ENCODE measurements around the gene MPST. TPM values are rescaled to one million over a fixed set of nuclear protein-coding genes. Genes with fewer than 3 reads are reported as not detected.

Gene MPST
- total RNA-seq, 1 donor: 125 TPM

DNA sequence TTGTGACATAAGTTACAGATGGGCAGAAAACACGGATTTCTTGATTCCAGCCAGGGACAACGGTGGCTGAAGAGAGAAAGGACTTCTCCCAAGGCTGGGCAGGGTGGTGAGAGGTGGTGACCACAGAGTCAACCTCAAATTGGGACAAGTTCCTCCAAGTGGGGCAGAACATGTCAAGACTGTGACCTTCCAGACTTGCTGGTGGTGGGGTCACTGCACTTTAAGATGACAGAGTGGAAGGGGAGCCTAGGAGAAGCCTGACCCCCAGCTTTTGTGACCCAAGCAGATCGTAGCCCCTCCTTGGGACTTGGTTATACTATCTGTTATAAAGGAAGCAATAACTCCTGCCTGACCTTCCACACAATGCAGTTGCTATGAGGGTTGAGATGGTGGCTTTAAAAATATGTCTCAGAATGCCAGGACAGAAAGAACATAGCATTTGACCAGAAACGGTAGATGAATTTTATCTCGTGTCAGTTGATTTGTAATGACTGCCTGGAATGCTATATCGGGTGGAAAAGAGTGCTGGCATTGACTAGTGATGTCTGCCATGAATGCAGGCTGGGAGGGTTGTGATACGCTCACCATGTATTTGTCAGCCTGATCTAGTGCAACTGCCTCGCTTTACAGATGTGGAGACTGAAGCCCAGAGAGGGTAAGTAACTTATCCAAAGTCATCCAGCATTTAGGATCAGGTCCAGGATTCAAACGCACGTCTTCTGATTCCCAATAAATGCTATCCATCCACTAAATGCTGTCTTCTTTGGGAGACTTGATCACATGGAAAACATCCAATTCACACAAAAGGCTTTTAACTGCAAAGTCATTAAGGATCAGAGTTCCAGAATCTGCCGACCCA is 18.6 kb upstream of the MPST start:
- no peak for DNase-seq (ENCODE audit: low read depth in 2 of 3, low spot score in 2 of 3)

DNA sequence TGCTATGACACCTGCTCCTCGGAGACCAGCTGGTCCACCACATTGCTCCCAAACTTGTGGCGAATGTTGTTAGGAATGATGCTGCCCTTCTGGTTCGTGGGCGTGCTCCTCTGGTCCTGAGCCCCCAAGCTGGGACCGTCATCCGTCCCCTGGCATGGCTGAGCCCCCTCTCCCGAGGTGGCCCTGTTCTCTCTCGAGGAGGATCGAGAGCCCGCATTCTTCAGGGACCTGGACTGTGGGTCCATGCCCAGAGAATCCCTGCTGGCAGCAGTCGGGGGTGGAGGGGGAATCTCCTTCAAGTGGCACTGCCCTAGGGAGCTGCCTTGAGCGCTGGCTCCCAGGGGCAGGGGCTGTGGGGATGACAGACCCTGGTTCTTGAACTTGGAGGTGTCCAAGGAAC is 17.7 kb upstream of the MPST start:
- no peak for DNase-seq (ENCODE audit: low read depth in 2 of 3, low spot score in 2 of 3)

- DNase-seq (ENCODE audit: low read depth in 2 of 3, low spot score in 2 of 3): no peak
These were observed 16.9 kb upstream of the MPST start for GRCh38 chr22:37002633-37003032.

DNA sequence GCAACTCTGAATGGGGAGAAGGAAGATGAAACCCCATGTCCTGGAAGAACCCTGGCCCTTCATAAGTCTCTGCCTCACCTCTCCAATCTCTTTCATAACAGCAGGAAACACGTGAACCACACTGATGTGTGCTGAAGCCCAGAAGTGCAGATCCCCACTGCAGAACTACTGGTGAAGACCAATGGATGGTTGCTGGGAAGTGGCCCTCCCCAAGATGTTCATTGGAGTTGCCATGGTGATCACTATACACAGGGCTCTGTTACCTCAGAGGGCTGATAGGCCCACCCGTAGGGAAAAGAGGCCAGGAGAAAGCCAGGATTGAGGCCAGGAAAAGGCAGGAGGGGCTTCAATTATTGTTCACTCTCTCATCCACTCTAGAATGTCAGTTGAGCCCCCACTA is 11.9 kb upstream of the MPST start:
- DNase-seq (ENCODE audit: low read depth in 2 of 3, low spot score in 2 of 3): peak in 2 of 3 donors; percentile 31 to 65

DNA sequence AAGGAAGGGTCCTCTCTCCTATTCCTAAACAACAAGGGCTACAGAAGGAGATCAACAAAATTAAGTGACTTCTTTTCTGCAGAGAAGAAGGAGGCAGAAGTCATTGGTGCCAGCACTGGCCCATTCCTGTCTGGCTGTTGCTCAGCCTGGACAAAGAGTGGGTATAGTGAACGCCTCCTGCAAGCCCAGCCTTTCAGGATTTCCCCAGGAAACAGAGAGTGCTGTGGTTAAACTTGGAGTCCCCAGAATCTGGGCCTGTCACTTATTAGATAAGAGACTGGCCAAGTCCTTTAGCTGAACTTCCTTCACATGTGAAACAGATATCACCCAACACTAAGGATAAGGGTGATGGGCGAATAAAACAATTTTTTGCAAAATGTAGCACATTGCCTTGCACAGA is 11.2 kb upstream of the MPST start:
- DNase-seq (ENCODE audit: low read depth in 2 of 3, low spot score in 2 of 3): peak in 2 of 3 donors; percentile 58 to 83

DNA sequence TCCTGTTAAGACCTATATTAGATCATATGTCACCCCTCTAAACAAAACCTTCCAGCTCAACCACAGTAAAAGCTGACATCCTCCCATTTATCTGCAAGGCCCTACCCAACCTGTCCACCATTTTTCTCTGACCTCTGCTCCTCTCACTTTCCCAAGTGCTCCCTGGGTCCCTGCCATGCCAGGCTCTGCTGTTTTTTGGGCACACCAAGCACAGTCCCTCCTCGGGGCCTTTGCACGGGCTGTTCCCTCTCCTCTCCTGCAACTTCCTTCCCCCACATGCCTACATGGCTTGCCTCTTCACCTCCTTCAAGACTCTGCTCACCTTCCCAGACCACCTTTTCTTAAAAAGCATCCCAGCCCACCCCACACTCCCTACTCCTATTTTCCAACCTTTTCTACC is 10.1 kb upstream of the MPST start:
- DNase-seq (ENCODE audit: low read depth in 2 of 3, low spot score in 2 of 3): no peak

DNA sequence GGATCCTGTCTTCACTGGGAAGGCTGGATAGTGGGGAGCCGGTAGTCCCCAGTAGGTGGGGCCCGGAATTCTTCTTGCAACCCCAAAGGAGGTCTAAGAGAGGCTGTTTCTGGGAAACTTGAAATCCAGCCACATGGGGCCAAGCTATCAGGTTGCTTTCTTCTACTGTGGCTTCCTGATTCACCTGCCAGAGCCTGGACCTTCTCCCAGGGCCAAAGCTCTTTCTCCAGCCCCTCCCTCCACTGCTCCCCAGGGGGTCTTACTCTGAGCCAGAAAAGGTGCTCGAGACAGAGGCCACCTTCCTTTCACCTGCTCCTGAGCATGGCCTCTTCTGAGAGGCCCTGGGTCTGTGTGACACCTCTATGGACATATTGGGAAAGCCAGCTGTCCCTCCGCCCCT is 9.4 kb upstream of the MPST start:
- DNase-seq (ENCODE audit: low read depth in 2 of 3, low spot score in 2 of 3): no peak

GRCh38 chr22:37010976-37011375 is 8.6 kb upstream of the MPST start:
- no peak for DNase-seq (ENCODE audit: low read depth in 2 of 3, low spot score in 2 of 3)

DNA sequence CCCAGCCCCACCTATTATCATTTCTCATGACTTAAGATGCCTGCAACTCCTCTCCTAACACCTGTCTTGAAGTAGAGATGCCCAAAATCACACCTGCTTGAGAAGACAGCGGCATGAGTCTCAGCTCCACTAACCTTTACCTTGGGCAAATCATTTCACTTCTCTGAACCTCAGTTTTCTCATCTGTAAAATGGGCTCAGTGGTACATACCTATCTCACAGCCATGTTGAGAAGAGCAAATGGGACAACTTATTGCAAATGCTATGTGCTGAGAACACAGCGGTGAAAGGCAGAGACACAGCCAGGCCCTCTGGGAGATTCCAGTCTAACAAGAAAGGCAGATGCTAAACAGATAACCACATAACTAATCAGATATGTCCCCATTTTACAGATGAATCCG is 8.1 kb upstream of the MPST start:
- DNase-seq (ENCODE audit: low read depth in 2 of 3, low spot score in 2 of 3): no peak

- no peak for DNase-seq (ENCODE audit: low read depth in 2 of 3, low spot score in 2 of 3)
These were observed 7.2 kb upstream of the MPST start for GRCh38 chr22:37012262-37012904.

DNA sequence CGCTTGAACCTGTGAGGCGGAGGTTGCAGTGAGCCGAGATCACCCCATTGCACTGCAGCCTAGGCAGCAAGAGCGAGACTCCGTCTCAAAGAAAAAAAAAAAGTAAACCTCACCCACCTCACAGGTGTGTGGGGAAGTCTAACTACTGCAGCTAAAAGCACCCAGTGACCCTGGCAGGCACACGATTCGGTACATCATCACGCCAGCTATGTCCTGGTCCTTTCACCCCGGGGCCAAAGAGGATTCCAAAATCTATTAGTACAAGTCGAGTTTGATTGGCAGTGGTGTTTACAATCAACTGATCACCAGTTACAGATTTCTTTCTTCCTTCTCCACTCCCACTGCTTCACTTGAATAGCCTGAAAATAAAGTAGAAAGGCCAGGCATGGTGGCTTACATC is 6.6 kb upstream of the MPST start:
- DNase-seq (ENCODE audit: low read depth in 2 of 3, low spot score in 2 of 3): no peak

DNA sequence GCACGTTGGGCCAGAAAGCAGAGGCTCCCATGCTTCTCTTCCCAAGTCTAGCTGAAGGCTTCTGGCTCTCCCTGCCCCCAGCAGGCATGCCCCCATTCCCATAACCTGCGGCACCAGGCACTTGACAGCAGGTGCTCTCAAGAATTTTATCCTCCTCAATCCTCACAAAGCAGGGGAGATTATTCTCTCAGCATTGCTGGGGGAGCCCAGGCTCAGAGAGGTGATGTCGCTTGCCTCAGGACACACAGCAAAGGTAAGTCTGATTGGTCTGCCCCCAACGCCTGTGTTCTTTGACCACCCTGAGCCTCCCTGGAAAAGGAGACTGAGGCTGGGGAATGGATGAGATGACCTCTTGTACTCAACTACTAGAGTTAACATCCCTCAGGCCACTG is 5.1 kb upstream of the MPST start:
- no peak for DNase-seq (ENCODE audit: low read depth in 2 of 3, low spot score in 2 of 3)

GRCh38 chr22:37014835-37015586 is 4.5 kb upstream of the MPST start:
- no peak for DNase-seq (ENCODE audit: low read depth in 2 of 3, low spot score in 2 of 3)

DNA sequence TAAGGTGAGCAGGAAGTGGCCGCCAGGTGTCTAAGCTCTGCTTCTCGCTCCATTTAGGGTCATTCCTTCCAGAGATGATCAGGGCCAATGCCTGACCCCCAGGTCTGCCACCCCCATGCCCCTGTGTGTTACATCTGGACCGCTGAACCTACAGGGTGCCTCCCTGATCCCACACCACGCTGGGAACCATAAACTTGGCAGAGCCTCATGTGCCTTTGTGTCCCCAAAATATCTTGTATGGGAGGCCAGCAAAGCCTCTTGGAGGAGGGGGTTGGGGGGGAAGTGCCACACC is 4.0 kb upstream of the MPST start:
- no peak for DNase-seq (ENCODE audit: low read depth in 2 of 3, low spot score in 2 of 3)

DNA sequence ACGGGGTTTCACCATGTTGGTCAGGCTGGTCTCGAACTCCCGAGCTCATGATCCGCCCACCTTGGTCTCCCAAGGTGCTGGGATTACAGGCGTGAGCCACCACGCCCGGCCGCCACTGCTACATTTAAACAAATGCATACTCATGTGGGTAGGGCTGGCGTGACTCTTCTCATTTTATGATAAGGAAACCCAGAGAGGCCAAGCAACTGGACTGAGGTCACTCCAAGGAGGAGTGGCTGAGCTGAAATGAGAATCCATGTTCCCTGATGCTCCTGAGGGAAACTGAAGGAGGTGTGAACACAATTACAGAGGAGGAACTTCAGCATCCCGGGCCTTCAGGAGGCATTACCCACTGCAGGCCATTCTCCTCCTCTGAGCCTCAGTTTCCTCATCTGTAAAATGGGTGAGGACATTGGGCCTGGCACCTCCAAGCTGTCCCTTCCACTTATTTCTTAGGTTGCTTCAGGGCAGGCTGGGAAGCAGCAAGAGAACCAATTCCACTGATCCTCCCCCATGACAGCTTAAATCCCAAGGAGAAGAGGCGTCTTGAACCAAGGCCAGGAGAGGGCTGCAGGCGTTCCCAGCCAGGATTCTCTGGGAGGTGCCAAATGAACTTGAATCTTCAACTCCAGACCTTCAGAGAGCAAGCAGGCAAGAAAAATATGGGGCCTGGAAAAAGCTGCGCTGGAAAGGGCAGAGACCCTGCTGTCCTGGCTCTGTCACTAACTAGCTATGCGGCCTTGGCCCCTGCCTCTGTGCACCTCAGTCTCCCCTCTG is 3.2 kb upstream of the MPST start:
- DNase-seq (ENCODE audit: low read depth in 2 of 3, low spot score in 2 of 3): no peak

DNA sequence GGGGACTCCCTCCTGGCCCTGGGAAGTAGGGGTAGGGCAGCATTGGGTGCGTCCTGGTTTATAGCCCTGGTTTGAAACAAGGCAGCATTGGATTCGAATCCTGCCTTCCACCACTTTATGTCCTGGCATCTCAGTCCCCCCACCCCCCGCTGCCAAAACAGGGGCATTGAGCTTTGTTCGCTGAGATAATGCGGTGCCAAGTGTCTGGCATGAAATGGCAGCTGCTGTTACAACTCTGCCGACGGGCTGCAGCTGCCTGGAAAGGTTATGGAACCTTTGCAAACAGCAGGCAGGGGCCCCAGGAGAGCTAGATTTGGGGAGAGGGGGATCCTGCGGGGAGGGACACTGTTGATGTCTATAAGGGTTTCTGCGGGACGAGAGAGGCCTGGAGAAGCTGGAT is 2.2 kb upstream of the MPST start:
- no peak for DNase-seq (ENCODE audit: low read depth in 2 of 3, low spot score in 2 of 3)

DNA sequence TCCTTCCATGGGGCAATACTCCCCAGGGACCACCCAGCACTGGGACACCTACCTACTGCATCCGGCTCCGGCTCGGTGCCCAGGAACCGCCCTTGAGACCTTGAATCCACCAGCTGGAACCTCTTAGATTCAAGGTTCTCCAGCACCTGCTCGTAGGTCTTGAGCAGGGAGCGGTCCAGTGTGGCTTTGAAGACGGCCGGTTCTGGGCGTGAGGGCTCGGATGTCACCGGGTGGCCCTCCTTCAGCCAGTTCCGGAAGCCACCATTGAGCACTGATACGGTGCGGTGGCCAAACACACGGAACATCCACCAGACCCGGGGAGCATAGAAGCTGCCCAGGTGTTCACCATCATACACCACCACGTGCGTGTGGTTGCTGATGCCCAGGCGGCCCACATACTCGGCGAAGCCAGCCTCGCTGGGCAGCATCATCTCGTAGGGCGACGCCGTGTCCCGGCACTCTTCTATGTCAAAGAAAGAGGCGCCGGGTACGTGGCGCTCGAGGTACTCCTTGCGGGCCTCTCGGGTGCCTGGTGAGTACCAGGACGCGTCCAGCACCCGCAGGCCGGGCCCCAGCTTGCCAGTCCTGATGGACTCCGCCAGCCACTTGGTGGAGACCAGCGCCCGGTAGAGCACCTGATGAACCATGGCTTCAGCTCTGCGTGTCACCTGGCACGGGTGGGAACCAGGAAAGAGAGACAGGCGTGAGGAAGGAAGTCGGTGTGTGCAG is 1.3 kb upstream of the MPST start:
- DNase-seq (ENCODE audit: low read depth in 2 of 3, low spot score in 2 of 3): no peak

- no peak for DNase-seq (ENCODE audit: low read depth in 2 of 3, low spot score in 2 of 3)
These were observed 680 bp upstream of the MPST start for GRCh38 chr22:37018815-37019308.

DNA sequence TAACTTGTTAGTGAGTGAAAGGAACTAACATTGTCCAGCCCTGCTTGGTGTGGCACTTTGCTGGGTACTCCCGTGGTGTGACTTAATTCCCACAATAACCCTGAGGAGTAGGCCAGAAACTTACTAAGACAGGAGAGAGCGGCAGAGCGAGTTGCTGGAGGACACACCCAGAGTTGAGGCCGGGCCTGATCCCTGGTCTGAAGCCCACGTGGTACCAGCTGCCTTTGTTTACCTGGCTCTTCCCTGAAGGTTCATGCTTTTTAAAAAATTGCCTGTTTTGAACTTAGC is 594 bp downstream of the MPST start:
- peak in 1 of 3 donors; percentile 19 for DNase-seq (ENCODE audit: low read depth in 2 of 3, low spot score in 2 of 3)

- no peak for DNase-seq (ENCODE audit: low read depth in 2 of 3, low spot score in 2 of 3)
These were observed 1.5 kb downstream of the MPST start for GRCh38 chr22:37021041-37021440.
